ENCODE results near the gene NAALADL2. TPM values are rescaled to one million over a fixed set of nuclear protein-coding genes. Genes with fewer than 3 reads are reported as not detected.

Gene NAALADL2
- total RNA-seq, 1 experiment from 2014 or later, result 1.6 TPM

GRCh38 chr3:175617247-175617646 lies 758.1 kb downstream of the NAALADL2 start:
- Histone ChIP-seq H3K23me2 (ENCODE audit: insufficient read length, low read depth, low read length, poor library complexity, severe bottlenecking) (no peaks in the 10 kb centered on the region), H3K9ac (ENCODE audit: extremely low read depth, insufficient read length, low read length) (no peak overlapping the region), H2AK5ac (ENCODE audit: insufficient read length, low read length) (no peak overlapping the region), H2BK12ac (ENCODE audit: insufficient read length, low read depth, low read length) (no peak overlapping the region), H2BK5ac (ENCODE audit: insufficient read length, low read length) (no peak overlapping the region), H3K4ac (ENCODE audit: low read depth, low read length) (no peak overlapping the region), H2BK120ac (ENCODE audit: low read depth, low read length, poor library complexity, severe bottlenecking) (no peak overlapping the region), H2BK15ac (ENCODE audit: low read depth, low read length) (no peak overlapping the region), H3K4me2 (ENCODE audit: insufficient read depth, insufficient read length, low read length) (no peak overlapping the region), H3K23ac (ENCODE audit: insufficient read length, low read depth, low read length) (no peak overlapping the region), H3K18ac (ENCODE audit: insufficient read length, low read depth, low read length) (no peak overlapping the region), H2AFZ (ENCODE audit: low read length) (no peak overlapping the region), H4K5ac (ENCODE audit: insufficient read length, low read depth, low read length) (no peak overlapping the region), H3T11ph (ENCODE audit: low read length) (no peak overlapping the region), H3K79me2 (ENCODE audit: insufficient read depth, low read length) (no peaks in the 10 kb centered on the region), H3K27me3 (ENCODE audit: insufficient read depth, low read length) (no peaks in the 10 kb centered on the region), H3K4me1 (ENCODE audit: insufficient read depth, low read length) (no peaks in the 10 kb centered on the region), H4K20me1 (ENCODE audit: control insufficient read depth, insufficient read depth, insufficient read length) (no peaks in the 10 kb centered on the region), H3K14ac (ENCODE audit: insufficient read depth, low read length) (no peak overlapping the region), H3K9me3 (ENCODE audit: control insufficient read depth, low read depth, low read length) (no peaks in the 10 kb centered on the region), H3K27ac (ENCODE audit: insufficient read length, low read depth, low read length) (no peak overlapping the region), H3K79me1 (ENCODE audit: insufficient read depth, low read depth, low read length, poor library complexity, severe bottlenecking) (no peaks in the 10 kb centered on the region), H4K91ac (ENCODE audit: insufficient read length, low read depth, low read length) (no peak overlapping the region), H3K56ac (ENCODE audit: insufficient read length, low read depth, low read length) (no peak overlapping the region), H2BK20ac (ENCODE audit: low read depth, low read length, poor library complexity, severe bottlenecking) (no peak overlapping the region), H4K8ac (replicated peaks; ENCODE audit: insufficient read length, low read depth, low read length) (no peak overlapping the region)
- Mint-ChIP-seq H3K9me3 (no peaks in the 10 kb centered on the region), H3K4me3 (no peak overlapping the region), H3K27ac (no peak overlapping the region), H3K36me3 (ENCODE audit: insufficient read depth in 1 of 3, low read depth in 3 of 3) (peaks cover 0 to 5% (median 0%) of the 10 kb centered on the region in 3 experiments; a peak in 2 of 7 replicates), H3K27me3 (ENCODE audit: low read depth) (no peaks in the 10 kb centered on the region), H3K4me1 (no peaks in the 10 kb centered on the region)
- no peak for TF ChIP-seq CTCF (conservative IDR thresholded peaks at IDR 0.05)
- WGBS (ENCODE audit: extremely low coverage, insufficient read length, low lambda C conversion rate), result no CpG with 5 or more reads among the region's 3 CpGs
- no peak for DNase-seq

Data from H9 (cell line).